GM18505 (cell line): Measurements from ENCODE around the gene ADAM12.

Source experiments
- ATAC-seq: cut with Tn5 transposase; IDR thresholded peaks from one replicate; pipeline ENCODE4 v1.9.1; 2021; ENCODE audit not compliant: unreplicated experiment
- POLR2A ChIP-seq: IDR thresholded peaks from 4 replicates; pipeline ENCODE4 v1.6.1; 2011; ENCODE audit warnings: borderline replicate concordance; ENCODE audit not compliant: insufficient read depth, insufficient read length; ENCODE audit errors: extremely low read depth

ADAM12 gene

GRCh38 chr10:126243306-126243705 is 145.0 kb downstream of the ADAM12 start:
- no peak for TF ChIP-seq POLR2A
- no peak for ATAC-seq

- ATAC-seq = no peak
- no peak for TF ChIP-seq POLR2A
These were observed 145.6 kb downstream of the ADAM12 start for GRCh38 chr10:126242397-126243260.

- no peak for ATAC-seq
- no peak for TF ChIP-seq POLR2A
These were observed 147.8 kb downstream of the ADAM12 start for GRCh38 chr10:126240483-126240882.

- no peak for ATAC-seq
- TF ChIP-seq POLR2A = no peak
These were observed 148.4 kb downstream of the ADAM12 start for GRCh38 chr10:126239844-126240243.

- ATAC-seq = no peak
These were observed 152.1 kb downstream of the ADAM12 start for GRCh38 chr10:126235979-126236851.

GRCh38 chr10:126235091-126235978 is 152.9 kb downstream of the ADAM12 start:
- no peak for ATAC-seq
- no peak for TF ChIP-seq POLR2A

More at GRCh38 chr10:126235979-126236851, 152.1 kb downstream of the ADAM12 start:
- no peak for TF ChIP-seq POLR2A

- TF ChIP-seq POLR2A = no peak
- no peak for ATAC-seq
These were observed 153.6 kb downstream of the ADAM12 start for GRCh38 chr10:126234630-126235029.

GRCh38 chr10:126233182-126234148 is 154.8 kb downstream of the ADAM12 start:
- no peak for TF ChIP-seq POLR2A
- ATAC-seq = no peak

- TF ChIP-seq POLR2A = no peak
- no peak for ATAC-seq
These were observed 157.7 kb downstream of the ADAM12 start for GRCh38 chr10:126230587-126230986.

GRCh38 chr10:126229686-126230085 is 158.6 kb downstream of the ADAM12 start:
- no peak for TF ChIP-seq POLR2A
- ATAC-seq = no peak

- no peak for TF ChIP-seq POLR2A
- ATAC-seq = no peak
These were observed 160.5 kb downstream of the ADAM12 start for GRCh38 chr10:126227762-126228134.
